NT2/D1 (cell line): ENCODE results near the gene UGCG.

Experiments used
- YY1 ChIP-seq: IDR thresholded peaks from 2 replicates; pipeline ENCODE4 v1.6.1; 2011; ENCODE audit not compliant: insufficient read length, insufficient read depth
- ZNF274 ChIP-seq: IDR thresholded peaks from 2 replicates; pipeline ENCODE4 v1.6.1; 2011; ENCODE audit warnings: mild to moderate bottlenecking, low read depth, low read length

GRCh38 chr9:111969622-111970021, 73.0 kb downstream of the UGCG start:
- TF ChIP-seq ZNF274 (no peak), YY1 (no peak)
